GM21717 (cell line): ENCODE measurements around the gene EED.
"Not testable (repeated sequence)": the region's sequence is repeated elsewhere in the genome, so short reads cannot be mapped to it uniquely, and the experiment has no call there.

Source experiments
- ATAC-seq: cut with Tn5 transposase; IDR thresholded peaks from one replicate; pipeline ENCODE4 v1.9.1; 2021; ENCODE audit warnings: mild to moderate bottlenecking, moderate library complexity; ENCODE audit not compliant: unreplicated experiment

Gene EED

DNA sequence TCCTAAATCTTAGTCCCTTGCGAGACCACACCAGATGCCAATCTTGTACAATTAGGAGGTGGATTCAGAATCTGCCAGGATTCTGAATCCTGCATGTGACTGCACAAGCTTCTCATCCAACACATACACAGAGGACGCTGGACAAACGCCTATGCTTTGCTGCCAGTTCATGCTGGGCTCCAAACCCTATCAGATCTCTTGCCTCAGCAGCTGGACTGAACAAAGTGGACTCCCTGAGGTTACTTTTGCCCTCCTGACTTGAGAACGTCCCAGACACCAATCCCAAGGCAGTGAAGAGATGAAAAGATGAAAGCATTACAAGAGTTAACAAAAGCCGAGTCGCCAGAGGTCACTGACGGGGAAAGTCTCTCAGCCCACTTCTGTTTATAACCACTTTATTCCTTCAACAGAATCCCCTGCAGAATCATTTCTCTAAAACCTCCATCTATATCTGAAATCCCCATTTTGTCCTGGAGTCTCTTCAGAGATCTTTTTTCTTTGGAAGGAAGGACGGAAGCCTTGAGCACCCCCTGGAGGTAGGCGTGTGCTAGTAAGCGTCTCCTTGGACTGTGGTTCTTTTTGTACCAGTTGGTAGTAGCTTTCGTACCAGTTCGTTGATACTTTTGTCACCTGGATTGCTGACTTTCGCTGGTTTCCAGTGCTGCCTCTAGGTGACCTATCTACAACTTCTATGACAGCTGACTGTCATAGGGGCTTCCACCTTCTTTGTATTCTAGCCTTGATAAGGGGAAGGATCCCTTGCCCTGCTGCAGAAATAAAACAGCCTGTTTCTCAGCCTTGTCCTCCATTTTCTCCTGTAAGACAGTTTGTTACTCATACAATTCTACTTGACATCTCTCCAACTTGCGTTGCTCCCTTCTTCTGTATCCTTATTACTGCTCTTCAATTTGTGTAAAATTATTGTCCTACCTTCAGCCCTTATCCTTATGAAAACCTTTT, 26.1 kb upstream of the EED start:
- peak; percentile 38 for ATAC-seq

DNA sequence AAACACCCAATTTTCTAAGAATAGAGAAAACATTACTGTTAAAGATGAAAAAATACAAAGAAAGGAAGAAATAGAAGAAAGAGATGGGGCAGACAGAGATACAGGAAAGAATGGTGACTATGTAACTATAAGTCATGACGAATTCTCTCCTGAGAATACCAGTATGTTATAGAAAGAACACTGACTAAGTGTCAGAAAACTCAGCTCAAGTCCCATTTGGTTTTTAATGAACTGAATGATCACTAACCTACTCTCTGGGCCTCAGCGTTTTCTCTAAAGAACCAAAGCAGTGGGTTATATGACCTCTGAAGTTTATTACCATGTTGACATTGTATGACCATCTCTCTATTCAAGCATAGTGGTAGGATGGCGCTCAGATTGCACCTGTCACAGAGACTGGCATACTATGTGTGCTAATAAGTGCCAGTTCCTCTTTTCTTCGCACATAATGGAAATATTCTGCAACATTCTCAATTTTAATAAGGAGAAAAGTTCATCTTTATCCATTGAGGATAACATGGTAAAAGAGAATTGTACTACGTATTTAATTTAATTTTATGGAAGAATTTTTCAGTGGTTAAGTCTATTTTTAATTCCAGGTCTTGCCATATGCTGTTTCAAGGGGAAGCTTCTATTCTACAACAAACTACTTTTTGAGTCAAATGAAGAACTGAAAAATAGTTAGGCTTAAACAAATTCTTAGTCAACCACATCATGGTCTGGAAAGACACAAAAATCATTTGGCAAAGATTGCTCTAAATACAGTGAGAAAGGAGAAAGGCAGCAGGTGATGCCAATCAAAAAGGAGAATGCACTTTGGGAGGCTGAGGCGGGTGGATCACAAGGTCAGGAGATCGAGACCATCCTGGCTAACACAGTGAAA, 25.0 kb upstream of the EED start:
- peak; percentile 62 for ATAC-seq

DNA sequence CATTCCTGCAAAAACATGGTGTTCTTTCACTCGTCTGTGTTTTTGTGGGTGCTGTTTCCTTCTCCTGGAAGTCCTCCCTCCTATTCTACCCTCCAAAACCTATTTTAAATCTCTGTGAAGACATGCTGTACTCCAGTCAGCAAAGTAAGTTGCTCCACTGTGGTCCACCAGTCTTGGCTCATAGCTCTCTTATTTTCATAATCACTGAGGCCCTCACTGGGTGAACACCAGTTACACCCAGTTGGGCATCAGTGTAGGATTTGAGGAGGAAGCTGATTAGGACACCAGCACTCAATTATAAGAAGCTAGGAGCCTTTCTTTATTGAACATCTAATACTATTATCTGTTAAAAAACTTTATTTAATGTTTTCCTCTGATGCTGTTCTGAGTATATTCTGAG, 23.9 kb upstream of the EED start:
- no peak for ATAC-seq

DNA sequence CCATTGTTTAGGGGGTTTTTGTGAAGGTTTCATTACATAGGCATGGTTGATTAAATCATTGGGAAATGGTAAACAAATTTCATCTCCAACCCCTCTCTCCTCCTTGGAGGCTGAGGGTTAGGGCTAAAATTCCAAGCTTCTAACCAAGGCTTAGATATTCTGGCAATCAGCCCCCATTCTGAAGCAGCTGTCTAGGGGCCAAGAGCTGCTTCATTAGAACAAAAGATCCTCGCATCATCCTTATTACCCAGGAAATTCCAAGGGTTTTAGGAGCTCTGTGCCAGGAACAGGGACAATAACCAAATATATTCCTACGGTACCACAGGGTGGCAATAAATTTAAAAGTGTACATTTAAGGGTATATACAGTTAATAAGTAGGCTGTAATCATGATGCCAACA, 22.5 kb upstream of the EED start:
- no peak for ATAC-seq

DNA sequence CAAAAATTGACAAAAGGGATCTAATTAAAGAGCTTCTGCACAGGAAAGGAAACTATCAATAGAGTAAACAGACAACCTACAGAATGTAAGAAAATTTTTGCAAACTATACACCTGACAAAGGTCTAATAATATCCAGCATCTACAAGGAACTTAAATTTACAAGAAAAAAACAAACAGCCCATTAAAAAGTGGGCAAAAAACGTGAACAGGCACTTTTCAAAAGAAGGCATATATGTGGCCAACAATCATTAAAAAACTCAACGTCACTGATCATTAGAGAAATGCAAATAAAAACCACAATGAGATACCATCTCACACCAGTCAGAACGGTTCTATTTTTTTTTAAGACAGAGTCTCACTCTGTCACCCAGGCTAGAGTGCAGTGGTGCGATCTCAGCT, 20.0 kb upstream of the EED start:
- not testable (repeated sequence) for ATAC-seq

GRCh38 chr11:86225344-86225743, 19.2 kb upstream of the EED start:
- ATAC-seq = not testable (repeated sequence)

- ATAC-seq = peak; percentile 57
These were observed 16.1 kb upstream of the EED start for GRCh38 chr11:86228269-86229038.

- ATAC-seq = peak; percentile 34
These were observed 15.6 kb upstream of the EED start for GRCh38 chr11:86229039-86229330.

GRCh38 chr11:86230179-86230804, 14.3 kb upstream of the EED start:
- ATAC-seq = no peak

DNA sequence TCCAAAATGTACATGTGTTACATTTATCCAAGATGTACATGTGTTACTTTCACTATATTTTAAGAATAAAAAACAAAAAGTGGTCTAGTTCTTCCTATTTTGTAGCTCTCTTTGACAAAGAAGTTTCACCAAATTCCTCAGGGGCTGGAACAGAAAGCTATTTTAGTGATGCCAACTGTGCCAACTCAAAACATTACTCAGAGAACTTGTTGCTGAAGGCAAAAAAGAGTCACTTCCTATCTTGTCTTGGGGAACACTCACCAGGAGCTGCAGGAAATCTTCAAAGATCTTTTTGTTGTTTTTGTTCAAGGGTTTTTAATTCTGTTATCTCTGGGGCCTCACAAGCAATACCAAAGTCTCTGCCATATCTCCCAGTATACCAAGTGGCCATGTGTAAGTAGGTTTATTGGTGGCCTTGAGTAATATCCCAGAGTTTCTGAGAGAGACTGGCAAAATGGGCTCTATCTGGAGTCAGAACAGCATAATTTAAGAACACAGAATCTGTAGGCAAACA, 13.6 kb upstream of the EED start:
- no peak for ATAC-seq

DNA sequence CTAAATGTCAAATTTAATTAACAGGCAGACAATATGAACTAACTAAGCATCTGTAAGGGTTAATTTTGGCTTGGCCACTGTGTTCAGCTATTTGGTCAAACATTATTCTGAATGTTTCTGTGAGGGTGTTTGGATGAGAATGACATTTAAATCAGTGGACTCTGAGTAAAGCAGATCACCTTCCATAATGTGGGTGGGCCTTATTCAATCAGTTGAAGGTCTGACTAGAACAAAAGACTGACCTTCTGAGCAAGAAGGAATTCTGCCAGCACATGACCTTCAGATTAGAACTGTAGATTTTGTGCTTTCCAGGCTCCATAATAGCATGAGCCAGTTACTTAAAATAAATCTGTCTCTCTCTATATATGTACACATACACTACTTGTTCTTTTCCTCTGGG, 12.0 kb upstream of the EED start:
- ATAC-seq = no peak

GRCh38 chr11:86234831-86235461, 9.6 kb upstream of the EED start:
- no peak for ATAC-seq

DNA sequence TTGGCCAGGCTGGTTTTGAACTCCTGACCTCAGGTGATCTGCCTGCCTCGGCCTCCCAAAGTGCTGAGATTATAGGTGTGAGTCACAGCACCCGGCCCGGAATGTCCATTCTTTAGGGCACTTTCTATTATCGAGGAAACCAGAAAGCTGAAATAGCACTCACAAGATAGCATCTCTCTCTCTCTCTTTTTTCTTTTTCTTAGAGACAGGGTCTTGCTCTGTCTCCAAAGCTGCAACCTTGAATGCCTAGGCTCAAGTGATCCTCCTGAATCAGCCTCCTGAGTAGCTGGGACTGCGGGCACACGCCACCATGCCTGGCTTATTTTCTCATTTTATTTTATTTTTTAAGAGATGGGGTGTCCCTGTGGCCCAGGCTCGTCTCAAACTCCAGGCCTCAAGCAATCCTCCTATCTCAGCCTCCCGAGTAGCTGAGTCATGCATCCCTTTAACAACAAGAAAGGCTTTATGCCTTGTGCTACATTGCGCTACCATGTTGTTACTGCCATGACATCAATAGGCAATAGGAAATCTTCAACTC, 7.2 kb upstream of the EED start:
- ATAC-seq = no peak

DNA sequence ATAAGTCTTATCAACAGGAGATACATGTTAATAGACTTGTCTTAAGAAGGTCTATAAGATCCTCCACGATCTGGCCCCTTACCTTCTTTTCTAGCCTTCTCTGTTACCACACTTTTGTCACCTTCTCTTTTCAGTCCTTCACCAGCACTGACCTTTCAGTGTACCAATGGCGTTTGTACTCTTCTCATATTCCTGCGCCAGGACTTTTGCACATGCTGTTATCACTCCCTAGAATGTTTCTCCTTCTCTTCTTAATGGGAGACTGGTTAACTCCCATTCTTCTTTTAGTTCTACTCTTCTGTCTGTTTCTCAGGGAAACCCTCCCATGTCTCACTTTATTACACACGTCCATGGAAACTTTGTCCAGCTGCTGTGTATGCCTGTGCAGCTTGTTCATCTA, 4.4 kb upstream of the EED start:
- ATAC-seq = no peak

DNA sequence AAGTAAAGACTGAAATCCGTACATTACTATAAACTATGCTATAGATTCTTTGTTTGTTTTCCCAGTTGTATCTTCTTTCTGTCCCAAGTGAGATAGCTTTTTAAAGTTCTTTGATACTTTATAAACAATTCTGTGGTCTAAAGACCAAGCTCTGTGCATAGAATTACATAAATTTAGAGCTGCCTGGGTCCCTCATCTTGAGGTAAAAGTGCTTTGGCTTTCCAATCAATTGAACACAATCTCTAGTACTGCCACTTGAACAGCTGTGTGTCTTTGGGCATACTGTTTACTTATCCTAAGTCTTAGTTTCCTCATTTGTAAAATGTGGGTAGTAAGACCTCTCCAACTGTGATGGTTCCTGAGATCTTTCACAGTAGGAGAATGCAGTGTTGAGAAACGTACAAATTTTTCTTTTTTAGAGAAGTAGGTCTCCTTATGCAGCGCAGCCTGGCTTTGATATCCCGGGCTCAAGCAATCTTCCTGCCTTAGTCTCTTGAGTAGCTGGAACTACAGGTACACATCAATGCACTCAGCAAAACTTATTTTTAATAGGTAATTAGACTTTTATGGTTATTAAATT, 2.5 kb upstream of the EED start:
- no peak for ATAC-seq

DNA sequence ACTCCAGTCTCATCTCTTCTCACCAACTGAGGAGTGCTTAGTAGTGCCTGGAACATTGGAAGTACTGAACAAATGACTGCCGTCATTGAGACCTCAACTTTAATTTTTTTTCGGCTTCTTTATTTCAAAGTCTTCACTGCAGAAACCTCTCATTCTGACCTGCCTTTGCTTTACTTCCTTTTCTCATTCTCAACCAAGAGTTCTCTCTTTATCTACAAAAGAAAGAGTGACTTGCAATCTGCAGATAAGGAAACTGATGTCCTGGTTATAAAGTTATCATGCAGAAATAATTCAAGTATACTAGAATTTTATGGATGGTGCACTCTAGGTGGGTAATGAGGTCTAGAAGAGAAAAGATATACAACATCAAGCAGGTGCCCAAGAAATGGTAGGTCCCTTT, 1.2 kb upstream of the EED start:
- no peak for ATAC-seq

GRCh38 chr11:86244063-86244521, 461 bp upstream of the EED start:
- ATAC-seq = peak; percentile 66

GRCh38 chr11:86245369-86246292, 1.1 kb downstream of the EED start:
- peak; percentile 33 for ATAC-seq
